Measurements from ENCODE around the gene CLEC7A.

CLEC7A gene

DNA sequence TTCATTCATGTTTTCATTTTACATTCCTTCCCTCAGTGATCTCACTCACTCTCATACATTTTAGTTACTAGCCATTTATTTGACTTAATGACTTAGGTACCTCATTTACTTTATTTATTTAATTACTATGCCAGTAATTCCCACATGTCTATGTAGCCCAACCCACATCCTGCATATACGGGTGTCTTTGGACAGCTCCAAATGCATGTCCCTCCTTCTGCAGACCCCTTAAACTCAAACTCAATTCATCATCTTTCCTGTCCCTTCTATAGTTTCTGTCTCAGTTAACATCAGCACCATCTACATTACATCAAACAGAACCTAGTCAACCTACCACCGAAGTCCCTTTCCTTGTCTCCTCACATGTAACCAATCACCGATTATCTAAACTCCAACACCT lies 34.0 kb downstream of the CLEC7A start:
- CTCF ChIA-PET = no interaction called here
- TF ChIP-seq, protein P1, sequence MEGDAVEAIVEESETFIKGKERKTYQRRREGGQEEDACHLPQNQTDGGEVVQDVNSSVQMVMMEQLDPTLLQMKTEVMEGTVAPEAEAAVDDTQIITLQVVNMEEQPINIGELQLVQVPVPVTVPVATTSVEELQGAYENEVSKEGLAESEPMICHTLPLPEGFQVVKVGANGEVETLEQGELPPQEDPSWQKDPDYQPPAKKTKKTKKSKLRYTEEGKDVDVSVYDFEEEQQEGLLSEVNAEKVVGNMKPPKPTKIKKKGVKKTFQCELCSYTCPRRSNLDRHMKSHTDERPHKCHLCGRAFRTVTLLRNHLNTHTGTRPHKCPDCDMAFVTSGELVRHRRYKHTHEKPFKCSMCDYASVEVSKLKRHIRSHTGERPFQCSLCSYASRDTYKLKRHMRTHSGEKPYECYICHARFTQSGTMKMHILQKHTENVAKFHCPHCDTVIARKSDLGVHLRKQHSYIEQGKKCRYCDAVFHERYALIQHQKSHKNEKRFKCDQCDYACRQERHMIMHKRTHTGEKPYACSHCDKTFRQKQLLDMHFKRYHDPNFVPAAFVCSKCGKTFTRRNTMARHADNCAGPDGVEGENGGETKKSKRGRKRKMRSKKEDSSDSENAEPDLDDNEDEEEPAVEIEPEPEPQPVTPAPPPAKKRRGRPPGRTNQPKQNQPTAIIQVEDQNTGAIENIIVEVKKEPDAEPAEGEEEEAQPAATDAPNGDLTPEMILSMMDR (IDR thresholded peaks at IDR 0.05; ENCODE audit: insufficient read depth, low read length, missing control alignments) = no peak
- H3K4me3 ChIP-seq (ENCODE audit: low read depth, low read length) = no peak overlapping the region
- POLR2A ChIA-PET = no interaction called here
- no peak for DNase-seq (ENCODE audit: low read depth, low spot score)

DNA sequence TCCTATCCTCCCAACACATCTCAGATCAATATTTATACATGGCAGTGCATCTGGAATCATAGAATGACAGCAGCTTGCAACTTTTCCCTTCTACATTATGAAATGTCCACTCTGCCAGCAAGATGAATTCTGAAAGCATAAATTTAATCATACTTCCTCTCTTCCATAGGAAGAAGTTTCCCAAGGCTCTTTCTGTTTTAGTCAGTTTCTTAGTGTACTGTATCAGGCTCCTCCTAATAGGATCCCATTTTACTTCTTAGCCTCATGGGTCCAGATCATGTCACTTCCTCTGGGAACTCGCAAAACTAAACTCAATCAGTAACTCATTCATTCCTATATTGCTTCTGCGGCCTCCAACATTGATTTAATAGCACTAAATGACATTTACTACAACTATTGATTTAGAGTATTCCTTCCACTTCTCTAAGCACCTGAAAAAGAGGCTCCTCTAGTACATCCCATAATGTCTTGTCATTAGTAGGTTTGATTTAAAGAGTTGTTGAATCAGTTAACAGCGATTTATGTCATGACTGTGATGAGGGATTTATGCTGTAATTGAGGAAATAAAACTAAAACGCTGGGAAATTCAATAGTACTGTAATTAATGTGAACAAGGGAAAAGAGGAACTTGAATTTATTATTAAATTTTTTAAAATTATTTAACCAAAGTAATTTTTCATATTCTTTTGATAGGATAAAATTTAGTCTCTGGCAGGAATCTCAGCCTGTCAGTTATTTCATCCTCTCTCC lies 35.2 kb downstream of the CLEC7A start:
- no peak for DNase-seq (ENCODE audit: low read depth, low spot score)
- CTCF ChIA-PET = no interaction called here
- TF ChIP-seq, protein P1 (IDR thresholded peaks at IDR 0.05; ENCODE audit: insufficient read depth, low read length, missing control alignments) = no peak
- H3K4me3 ChIP-seq (ENCODE audit: low read depth, low read length) = no peak overlapping the region
- POLR2A ChIA-PET = no interaction called here

DNA sequence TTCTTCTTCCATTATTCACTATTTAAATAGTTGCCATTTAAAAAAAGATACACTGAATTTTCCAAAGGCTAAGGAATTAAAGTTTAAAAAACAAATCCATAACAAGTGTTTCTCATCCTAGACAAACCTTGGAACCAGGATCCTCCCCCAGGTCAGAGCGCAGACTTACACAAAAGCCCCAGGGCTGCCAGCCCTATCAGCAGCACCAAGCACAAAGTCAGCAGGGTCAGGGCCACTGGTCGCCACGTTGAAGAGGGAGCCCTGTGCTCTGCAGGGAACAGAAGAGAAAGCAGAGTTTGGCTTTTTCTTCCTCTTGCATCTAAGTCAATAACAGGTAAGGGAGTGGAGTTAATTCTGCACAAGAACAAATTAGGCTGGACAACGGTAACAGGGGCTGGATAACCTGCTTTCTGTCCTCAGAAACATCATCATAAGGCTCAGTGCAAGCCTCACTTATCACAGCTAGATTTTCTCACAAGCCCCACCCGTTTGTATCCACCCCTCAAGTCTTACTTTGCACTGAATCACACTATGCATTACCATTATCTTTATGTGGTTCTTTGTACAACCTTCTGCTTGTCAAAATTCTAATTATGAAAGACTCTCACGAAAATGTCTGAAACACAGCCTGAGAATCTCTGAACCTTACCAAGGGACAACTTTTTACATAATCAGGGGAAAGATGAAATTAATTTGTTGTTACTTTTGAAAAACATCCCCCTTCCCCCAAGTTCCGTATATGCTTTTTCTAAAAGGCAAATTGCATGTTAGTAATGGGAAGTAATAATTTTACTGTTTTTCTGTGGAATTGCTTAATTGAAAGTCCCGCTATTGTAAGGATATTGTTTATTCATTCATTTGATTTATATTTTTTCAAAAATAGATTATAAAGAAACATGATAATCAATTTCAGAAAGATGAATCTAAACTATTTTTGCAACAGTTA lies 40.8 kb downstream of the CLEC7A start:
- H3K4me3 ChIP-seq (ENCODE audit: low read depth, low read length) = no peak overlapping the region
- TF ChIP-seq, protein P1 (IDR thresholded peaks at IDR 0.05; ENCODE audit: insufficient read depth, low read length, missing control alignments) = no peak
- POLR2A ChIA-PET = no interaction called here
- CTCF ChIA-PET = no interaction called here
- no peak for DNase-seq (ENCODE audit: low read depth, low spot score)

DNA sequence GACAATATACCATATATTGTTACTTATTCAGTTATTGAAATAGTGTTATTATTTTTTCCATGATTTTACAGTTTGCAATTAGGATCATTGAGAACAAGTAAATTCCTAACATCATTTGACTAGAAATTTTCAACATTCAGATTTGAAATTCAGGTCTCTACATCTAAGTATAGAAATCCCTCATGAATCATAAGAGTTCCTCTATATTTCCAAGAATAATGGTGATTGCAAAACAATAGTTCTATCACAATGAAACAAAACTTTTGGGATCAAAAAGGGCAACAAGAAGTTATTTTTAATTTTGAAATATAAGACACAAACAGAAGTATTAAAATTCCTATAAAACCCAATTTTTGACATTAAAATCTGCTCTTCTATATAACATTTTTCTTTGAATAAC lies 42.0 kb downstream of the CLEC7A start:
- CTCF ChIA-PET = no interaction called here
- POLR2A ChIA-PET = no interaction called here
- no peak overlapping the region for H3K4me3 ChIP-seq (ENCODE audit: low read depth, low read length)
- TF ChIP-seq, protein P1 (IDR thresholded peaks at IDR 0.05; ENCODE audit: insufficient read depth, low read length, missing control alignments) = no peak
- DNase-seq (ENCODE audit: low read depth, low spot score) = no peak

DNA sequence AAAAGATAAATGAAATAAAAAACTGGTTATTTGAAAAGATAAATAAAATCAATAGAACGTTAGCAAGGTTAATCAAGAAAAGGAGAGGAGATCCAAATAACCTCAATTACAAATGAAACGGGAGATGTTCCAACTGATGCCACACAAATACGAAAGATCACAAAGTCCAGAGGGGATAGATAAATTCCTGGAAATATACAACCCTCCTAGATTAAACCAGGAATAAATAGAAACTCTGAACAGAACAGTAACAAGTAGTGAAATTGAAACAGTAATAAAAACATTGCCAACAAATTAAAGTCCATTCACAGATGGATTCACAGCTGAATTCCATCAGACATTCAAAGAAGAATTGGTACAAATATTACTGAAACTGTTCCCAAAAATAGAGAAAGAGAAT lies 43.6 kb downstream of the CLEC7A start:
- ChIA-PET CTCF (no interaction called here), POLR2A (no interaction called here)
- TF ChIP-seq, protein P1 (IDR thresholded peaks at IDR 0.05; ENCODE audit: insufficient read depth, low read length, missing control alignments) = no peak
- no peak overlapping the region for H3K4me3 ChIP-seq (ENCODE audit: low read depth, low read length)
- no peak for DNase-seq (ENCODE audit: low read depth, low spot score)

DNA sequence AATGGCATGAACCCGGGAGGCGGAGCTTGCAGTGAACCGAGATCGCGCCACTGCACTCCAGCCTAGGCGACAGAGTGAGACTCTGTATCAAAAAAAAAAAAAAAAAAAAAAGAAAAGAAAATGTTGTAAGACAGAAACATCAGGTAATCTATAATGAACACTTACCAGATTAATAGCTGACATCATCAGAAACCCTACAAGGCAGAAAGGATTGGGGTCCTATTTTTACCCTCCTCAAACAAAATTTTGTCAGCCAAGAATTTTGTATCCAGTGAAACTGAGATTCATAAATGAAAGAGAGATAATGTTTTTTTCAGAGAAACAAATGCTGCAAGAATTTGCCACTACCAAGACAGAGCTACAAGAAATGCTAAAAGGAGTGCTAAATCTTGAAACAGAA lies 45.3 kb downstream of the CLEC7A start:
- H3K4me3 ChIP-seq (ENCODE audit: low read depth, low read length) = no peak overlapping the region
- TF ChIP-seq, protein P1 (IDR thresholded peaks at IDR 0.05; ENCODE audit: insufficient read depth, low read length, missing control alignments) = no peak
- ChIA-PET CTCF (interaction anchor here (0.6 kb wide), 1 partner anchor 9 kb away, joined by 3 read pairs; no protein-coding TSS in a partner anchor), POLR2A (no interaction called here)
- DNase-seq (ENCODE audit: low read depth, low spot score) = no peak
